Upper lobe of right lung (tissue), 1 donor: Measurements from ENCODE around the gene TFDP2. TPM values are rescaled to one million over a fixed set of nuclear protein-coding genes. Genes with fewer than 3 reads are reported as not detected.

Experiments
- ATAC-seq: fragments of 200-7000 bp; cut with Tn5 transposase; one replicate; pipeline ENCODE4 v1.9.1; 2020; ENCODE audit warnings: mild to moderate bottlenecking, moderate library complexity
- DNase-seq: peaks from one replicate; pipeline ENCODE4 v3.0.0-alpha.2; 2020
- H3K27ac ChIP-seq: fragments of 200-600 bp; one replicate; pipeline ENCODE4 v1.8.0; 2022
- H3K27me3 ChIP-seq: fragments of 200-600 bp; one replicate; pipeline ENCODE4 v1.8.0; 2022; ENCODE audit warnings: mild to moderate bottlenecking
- H3K36me3 ChIP-seq: fragments of 200-600 bp; one replicate; pipeline ENCODE4 v1.8.0; 2022
- H3K4me1 ChIP-seq: fragments of 200-600 bp; one replicate; pipeline ENCODE4 v1.8.0; 2022
- H3K4me3 ChIP-seq: fragments of 200-600 bp; one replicate; pipeline ENCODE4 v1.8.0; 2022; ENCODE audit warnings: mild to moderate bottlenecking
- H3K9me3 ChIP-seq: fragments of 200-600 bp; one replicate; pipeline ENCODE4 v1.8.0; 2022
- intact Hi-C: fragments of 100-400 bp; cut with DNase I; formaldehyde crosslinking; loops from one replicate; pipeline ENCODE4 v1.11.0; 2022
- total RNA-seq: library from RNA; stranded (reverse); fragmentation: NEBNext Ultra II Directional; extraction: Animal tissue kit (Norgen Biotek cat#: 25700); gene quantifications from one replicate; pipeline ENCODE4 v1.2.1, GENCODE V29; 2021
- TF ChIP-seq, protein P1 (sequence below): fragments of 200-600 bp; IDR thresholded peaks from one replicate; pipeline ENCODE4 v1.8.0; 2022; ENCODE audit warnings: antibody characterized with exemption
- donor health status: DM: no; HTN: yes; CAD: no; lungs with severe emphysema.

The TFDP2 gene
- total RNA-seq, 1 donor from 2014 or later: 26.7 TPM

DNA sequence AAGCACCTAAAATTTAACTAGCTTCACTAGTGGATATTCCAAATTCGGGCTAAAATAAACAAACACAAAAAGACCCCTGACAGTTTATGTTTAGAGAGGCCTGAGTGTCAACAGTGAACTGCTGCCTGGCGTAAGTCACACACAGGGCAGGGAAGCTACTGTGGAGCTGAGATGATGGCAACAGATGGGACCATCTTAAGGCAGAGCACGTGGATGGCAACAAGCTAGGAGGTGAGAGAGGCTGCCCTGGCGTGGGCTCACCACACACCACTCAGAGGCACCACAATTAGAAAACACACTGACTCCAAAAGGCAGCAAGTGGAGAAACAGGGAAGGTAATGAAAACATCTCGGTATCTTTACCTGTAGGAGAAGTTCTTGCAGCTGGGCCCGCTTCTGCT is 179.6 kb downstream of the TFDP2 start:
- H3K4me1 ChIP-seq: no peaks in the 10 kb centered on the region
- no peaks in the 10 kb centered on the region for H3K36me3 ChIP-seq
- TF ChIP-seq, protein P1, sequence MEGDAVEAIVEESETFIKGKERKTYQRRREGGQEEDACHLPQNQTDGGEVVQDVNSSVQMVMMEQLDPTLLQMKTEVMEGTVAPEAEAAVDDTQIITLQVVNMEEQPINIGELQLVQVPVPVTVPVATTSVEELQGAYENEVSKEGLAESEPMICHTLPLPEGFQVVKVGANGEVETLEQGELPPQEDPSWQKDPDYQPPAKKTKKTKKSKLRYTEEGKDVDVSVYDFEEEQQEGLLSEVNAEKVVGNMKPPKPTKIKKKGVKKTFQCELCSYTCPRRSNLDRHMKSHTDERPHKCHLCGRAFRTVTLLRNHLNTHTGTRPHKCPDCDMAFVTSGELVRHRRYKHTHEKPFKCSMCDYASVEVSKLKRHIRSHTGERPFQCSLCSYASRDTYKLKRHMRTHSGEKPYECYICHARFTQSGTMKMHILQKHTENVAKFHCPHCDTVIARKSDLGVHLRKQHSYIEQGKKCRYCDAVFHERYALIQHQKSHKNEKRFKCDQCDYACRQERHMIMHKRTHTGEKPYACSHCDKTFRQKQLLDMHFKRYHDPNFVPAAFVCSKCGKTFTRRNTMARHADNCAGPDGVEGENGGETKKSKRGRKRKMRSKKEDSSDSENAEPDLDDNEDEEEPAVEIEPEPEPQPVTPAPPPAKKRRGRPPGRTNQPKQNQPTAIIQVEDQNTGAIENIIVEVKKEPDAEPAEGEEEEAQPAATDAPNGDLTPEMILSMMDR: no peak
- no peak for DNase-seq
- H3K4me3 ChIP-seq: no peak overlapping the region
- ATAC-seq: no peak
- no peaks in the 10 kb centered on the region for H3K27me3 ChIP-seq
- intact Hi-C loops: no loop called here
- H3K9me3 ChIP-seq: no peaks in the 10 kb centered on the region
- no peak overlapping the region for H3K27ac ChIP-seq

DNA sequence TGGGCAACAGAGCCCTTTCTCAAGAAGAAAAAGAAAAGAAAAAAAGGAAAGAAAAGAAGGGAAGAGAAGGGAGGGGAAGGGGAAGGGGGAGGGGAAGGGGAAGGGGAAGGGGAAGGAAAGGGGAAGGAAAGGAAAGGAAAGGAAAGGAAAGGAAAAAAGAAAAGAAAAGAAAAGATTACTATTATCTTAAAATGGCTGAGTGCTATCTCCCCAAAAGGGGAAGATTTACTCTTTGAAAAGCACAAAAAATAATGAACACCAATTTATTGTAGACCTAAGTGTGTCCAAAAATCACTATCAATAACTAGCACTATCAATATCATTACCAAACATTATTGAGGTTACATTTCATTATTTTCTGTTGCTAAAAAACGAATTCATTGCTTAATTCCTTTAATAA is 183.9 kb downstream of the TFDP2 start:
- H3K9me3 ChIP-seq: no peaks in the 10 kb centered on the region
- H3K36me3 ChIP-seq: no peaks in the 10 kb centered on the region
- no peaks in the 10 kb centered on the region for H3K4me1 ChIP-seq
- no peak overlapping the region for H3K27ac ChIP-seq
- DNase-seq (no peak), ATAC-seq (no peak)
- TF ChIP-seq, protein P1: no peak
- no peak overlapping the region for H3K4me3 ChIP-seq
- intact Hi-C loops: no loop called here
- no peaks in the 10 kb centered on the region for H3K27me3 ChIP-seq

DNA sequence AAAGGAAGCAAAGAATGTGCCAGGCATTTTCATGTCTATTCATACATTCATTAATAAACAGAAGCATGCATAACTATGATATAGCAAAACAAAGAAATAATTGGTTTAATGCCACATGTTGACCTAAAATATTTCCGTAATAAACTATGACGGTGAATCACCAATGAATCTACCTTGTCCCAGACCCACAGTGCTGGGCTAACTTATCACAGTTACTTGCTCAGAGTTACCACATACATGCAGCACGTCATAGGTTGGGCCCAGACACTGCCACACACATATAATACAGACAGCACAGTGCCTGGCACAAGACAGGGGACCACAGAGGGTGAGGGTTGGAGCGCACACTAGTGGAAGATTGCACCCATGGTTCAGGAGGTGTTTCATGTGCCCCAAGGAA is 186.0 kb downstream of the TFDP2 start:
- ATAC-seq (no peak), DNase-seq (no peak)
- intact Hi-C loops: no loop called here
- H3K27ac ChIP-seq: no peak overlapping the region
- H3K27me3 ChIP-seq: no peaks in the 10 kb centered on the region
- TF ChIP-seq, protein P1: no peak
- no peaks in the 10 kb centered on the region for H3K4me1 ChIP-seq
- H3K36me3 ChIP-seq: peaks cover 5% of the 10 kb centered on the region
- no peak overlapping the region for H3K4me3 ChIP-seq
- no peaks in the 10 kb centered on the region for H3K9me3 ChIP-seq

DNA sequence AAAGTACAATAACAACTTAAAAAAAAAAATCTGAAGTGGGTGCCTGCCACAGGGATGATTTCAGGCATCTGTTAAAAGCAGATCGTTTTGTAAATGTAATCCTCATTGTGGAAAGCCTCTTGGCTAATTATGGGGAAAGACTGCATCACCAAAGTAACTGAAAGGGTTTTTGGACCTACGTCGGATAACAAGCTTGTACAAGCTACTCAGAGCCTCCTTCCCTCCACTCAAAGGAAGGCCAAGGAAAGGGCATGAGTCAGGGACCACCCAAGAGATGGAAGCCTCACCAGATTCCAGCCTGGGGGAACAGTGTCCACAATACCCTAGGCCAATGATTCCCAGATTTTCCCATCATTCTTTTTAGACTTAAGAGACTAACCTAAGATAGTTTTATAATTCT is 188.6 kb downstream of the TFDP2 start:
- no peak for DNase-seq
- intact Hi-C loops: no loop called here

DNA sequence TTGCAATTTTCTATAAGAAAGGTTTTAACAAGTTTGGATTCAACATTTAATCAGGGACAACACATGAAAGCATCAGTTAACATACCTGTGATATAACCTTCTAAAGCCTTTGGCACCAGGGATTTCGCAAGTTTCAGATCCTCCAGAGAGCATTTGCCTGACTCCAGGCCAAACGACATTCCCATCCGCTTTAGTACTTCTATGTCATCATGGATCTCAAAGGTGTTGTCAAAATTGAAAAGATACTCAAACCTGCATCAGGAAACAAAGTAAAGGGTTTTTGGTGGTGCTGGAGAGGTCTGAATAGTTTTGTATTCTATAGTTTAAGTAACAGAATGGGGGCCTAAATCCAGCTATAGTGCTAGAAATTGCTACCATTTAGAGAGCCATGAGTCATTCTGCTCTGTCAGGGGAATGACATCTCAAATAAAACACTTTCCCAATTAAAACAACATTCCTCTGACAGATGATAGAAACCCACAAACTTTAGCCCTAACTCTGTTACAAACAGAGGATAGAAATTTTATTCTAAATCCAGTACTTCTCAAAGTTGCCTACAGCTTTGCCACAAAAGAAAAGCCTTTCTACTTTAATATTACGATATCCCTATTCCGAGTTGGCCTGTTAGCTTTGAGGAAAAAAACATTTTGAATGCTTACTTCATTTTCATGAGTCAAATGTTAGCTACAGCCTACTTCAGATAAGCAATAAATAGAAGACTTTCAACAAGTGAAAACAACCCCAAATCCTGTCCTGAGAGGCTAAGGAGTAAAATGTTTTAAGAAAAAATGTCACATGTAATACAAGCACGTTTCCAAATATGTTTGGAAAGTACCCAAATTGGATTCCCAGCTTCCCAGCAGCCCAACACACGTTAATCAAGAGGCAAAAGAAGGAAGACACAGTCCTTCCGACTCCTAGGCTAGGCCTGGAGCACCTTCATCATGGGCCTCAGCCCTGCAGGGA is 189.5 kb downstream of the TFDP2 start:
- no peak for DNase-seq
- intact Hi-C loops: no loop called here
- Histone ChIP-seq H3K27ac (no peak overlapping the region), H3K4me1 (no peaks in the 10 kb centered on the region), H3K27me3 (no peaks in the 10 kb centered on the region), H3K4me3 (no peak overlapping the region), H3K9me3 (no peaks in the 10 kb centered on the region), H3K36me3 (peaks cover 5% of the 10 kb centered on the region)
- ATAC-seq: no peak
- TF ChIP-seq, protein P1: no peak

More for the DNA sequence above, 188.6 kb downstream of the TFDP2 start:
- no peaks in the 10 kb centered on the region for H3K27me3 ChIP-seq
- TF ChIP-seq, protein P1: no peak
- no peaks in the 10 kb centered on the region for H3K4me1 ChIP-seq
- no peak for ATAC-seq
- no peak overlapping the region for H3K4me3 ChIP-seq
- H3K27ac ChIP-seq: no peak overlapping the region
- H3K36me3 ChIP-seq: peaks cover 5% of the 10 kb centered on the region
- no peaks in the 10 kb centered on the region for H3K9me3 ChIP-seq
